Activated naive CD8-positive, alpha-beta T cell treated with anti-CD3 and anti-CD28 coated beads, Interleukin-2, amount 10 ng/mL, durations not matched to agents 7 days and 5 days (primary cell): ENCODE data around the gene CSNK1G3. TPM values are rescaled to one million over a fixed set of nuclear protein-coding genes. Genes with fewer than 3 reads are reported as not detected.

Experiments
- ATAC-seq: fragments of 150-1000 bp; cut with Tn5 transposase; one replicate; pipeline ENCODE4 v1.10.0; 2021; ENCODE audit warnings: low read depth, moderate library complexity
- POLR2A ChIA-PET: fragments of 350-600 bp; sonication (Branson Sonifier 250); formaldehyde crosslinking; loops from one replicate; lab custom pipeline; 2021; ENCODE audit warnings: antibody characterized with exemption; lab: Charles Lee
- DNase-seq: peaks from one replicate; pipeline ENCODE4 v3.0.0; 2021
- H3K27ac Mint-ChIP-seq: one replicate; pipeline ENCODE4 v1.8.0; 2022; ENCODE audit warnings: mild to moderate bottlenecking, mixed read lengths
- H3K27me3 Mint-ChIP-seq: one replicate; pipeline ENCODE4 v1.8.0; 2022; ENCODE audit warnings: mild to moderate bottlenecking, moderate library complexity, mixed read lengths
- H3K36me3 Mint-ChIP-seq: one replicate; pipeline ENCODE4 v1.8.0; 2021; ENCODE audit warnings: mild to moderate bottlenecking, mixed read lengths
- H3K4me1 Mint-ChIP-seq: one replicate; pipeline ENCODE4 v1.8.0; 2021; ENCODE audit warnings: mixed read lengths
- H3K4me3 Mint-ChIP-seq: one replicate; pipeline ENCODE4 v1.8.0; 2022; ENCODE audit warnings: mild to moderate bottlenecking, moderate library complexity, mixed read lengths
- H3K9me3 Mint-ChIP-seq: one replicate; pipeline ENCODE4 v1.8.0; 2021; ENCODE audit warnings: mixed read lengths
- total RNA-seq, 2 experiments: library from RNA; stranded (reverse); gene quantifications; one replicate each; pipeline ENCODE4 v1.2.3, GENCODE V29; 2021

The CSNK1G3 gene
- total RNA-seq, 2 experiments from 2014 or later, result 53.4 to 60.3 TPM

GRCh38 chr5:123496892-123497291, 15.1 kb upstream of the CSNK1G3 start:
- H3K27me3 Mint-ChIP-seq, result peaks cover 8% of the 10 kb centered on the region
- no peak overlapping the region for H3K27ac Mint-ChIP-seq
- H3K36me3 Mint-ChIP-seq, result no peaks in the 10 kb centered on the region
- no peak for ATAC-seq
- H3K4me3 Mint-ChIP-seq, result no peak overlapping the region
- DNase-seq, result no peak
- no peaks in the 10 kb centered on the region for H3K9me3 Mint-ChIP-seq
- H3K4me1 Mint-ChIP-seq, result no peaks in the 10 kb centered on the region
- POLR2A ChIA-PET, result no interaction called here

GRCh38 chr5:123500471-123500870, 11.5 kb upstream of the CSNK1G3 start:
- ATAC-seq (no peak), DNase-seq (no peak)
- H3K27ac Mint-ChIP-seq, result no peak overlapping the region
- H3K27me3 Mint-ChIP-seq, result peaks cover 10% of the 10 kb centered on the region
- H3K36me3 Mint-ChIP-seq, result no peaks in the 10 kb centered on the region
- POLR2A ChIA-PET, result no interaction called here
- H3K4me3 Mint-ChIP-seq, result no peak overlapping the region
- no peaks in the 10 kb centered on the region for H3K9me3 Mint-ChIP-seq
- peaks cover 2% of the 10 kb centered on the region for H3K4me1 Mint-ChIP-seq

- Mint-ChIP-seq H3K27me3 (peaks cover 10% of the 10 kb centered on the region), H3K9me3 (no peaks in the 10 kb centered on the region), H3K36me3 (no peaks in the 10 kb centered on the region), H3K4me3 (no peak overlapping the region), H3K4me1 (peaks cover 2% of the 10 kb centered on the region), H3K27ac (no peak overlapping the region)
- no peak for ATAC-seq
- DNase-seq, result no peak
- POLR2A ChIA-PET, result no interaction called here
Measured at GRCh38 chr5:123502120-123502519, 9.9 kb upstream of the CSNK1G3 start.

- no peak for ATAC-seq
- Mint-ChIP-seq H3K4me1 (peaks cover 2% of the 10 kb centered on the region), H3K9me3 (no peaks in the 10 kb centered on the region), H3K27me3 (peaks cover 9% of the 10 kb centered on the region), H3K4me3 (no peak overlapping the region), H3K36me3 (no peaks in the 10 kb centered on the region), H3K27ac (no peak overlapping the region)
- DNase-seq, result no peak
- POLR2A ChIA-PET, result no interaction called here
Measured at GRCh38 chr5:123503299-123503698, 8.7 kb upstream of the CSNK1G3 start.

- Mint-ChIP-seq H3K9me3 (no peaks in the 10 kb centered on the region), H3K4me3 (no peak overlapping the region), H3K4me1 (peaks cover 2% of the 10 kb centered on the region), H3K27me3 (peaks cover 8% of the 10 kb centered on the region), H3K27ac (no peak overlapping the region), H3K36me3 (no peaks in the 10 kb centered on the region)
- POLR2A ChIA-PET, result no interaction called here
- ATAC-seq (no peak), DNase-seq (no peak)
Measured at GRCh38 chr5:123505633-123506032, 6.3 kb upstream of the CSNK1G3 start.

- H3K4me1 Mint-ChIP-seq, result peaks cover 11% of the 10 kb centered on the region
- no peak for ATAC-seq
- POLR2A ChIA-PET, result no interaction called here
- peaks cover 3% of the 10 kb centered on the region for H3K36me3 Mint-ChIP-seq
- peaks cover 7% of the 10 kb centered on the region for H3K27me3 Mint-ChIP-seq
- H3K4me3 Mint-ChIP-seq, result no peak overlapping the region
- no peaks in the 10 kb centered on the region for H3K9me3 Mint-ChIP-seq
- H3K27ac Mint-ChIP-seq, result no peak overlapping the region
- no peak for DNase-seq
Measured at GRCh38 chr5:123508441-123508840, 3.5 kb upstream of the CSNK1G3 start.

GRCh38 chr5:123511290-123511647, 708 bp upstream of the CSNK1G3 start:
- H3K9me3 Mint-ChIP-seq, result no peaks in the 10 kb centered on the region
- H3K36me3 Mint-ChIP-seq, result peaks cover 7% of the 10 kb centered on the region
- H3K4me3 Mint-ChIP-seq, result peak overlapping the region; percentile 92
- H3K27me3 Mint-ChIP-seq, result peaks cover 5% of the 10 kb centered on the region
- H3K4me1 Mint-ChIP-seq, result peaks cover 32% of the 10 kb centered on the region
- peak overlapping the region; percentile 91 for H3K27ac Mint-ChIP-seq
- no peak for ATAC-seq
- POLR2A ChIA-PET, result interaction anchor here (1.0 to 6.9 kb wide), 5 partner anchors 16 to 88 kb away, joined by 3 to 67 read pairs (median 3); partner anchors contain the start of gene CEP120
- no peak for DNase-seq

- H3K27ac Mint-ChIP-seq, result peak overlapping the region; percentile 81
- DNase-seq, result peak; percentile 60
- H3K27me3 Mint-ChIP-seq, result peaks cover 3% of the 10 kb centered on the region
- no peaks in the 10 kb centered on the region for H3K9me3 Mint-ChIP-seq
- POLR2A ChIA-PET, result interaction anchor here (0.6 to 6.9 kb wide), 6 partner anchors 15 to 90 kb away, joined by 3 to 67 read pairs (median 4); partner anchors contain the start of gene CEP120
- H3K36me3 Mint-ChIP-seq, result peaks cover 7% of the 10 kb centered on the region
- peak overlapping the region; percentile 92 for H3K4me3 Mint-ChIP-seq
- ATAC-seq, result peak; percentile 1
- H3K4me1 Mint-ChIP-seq, result peaks cover 43% of the 10 kb centered on the region
Measured at GRCh38 chr5:123512611-123513461, 859 bp downstream of the CSNK1G3 start.

- Mint-ChIP-seq H3K9me3 (no peaks in the 10 kb centered on the region), H3K27ac (peak overlapping the region; percentile 7), H3K36me3 (peaks cover 10% of the 10 kb centered on the region), H3K4me1 (peaks cover 53% of the 10 kb centered on the region), H3K4me3 (peak overlapping the region; percentile 36), H3K27me3 (no peaks in the 10 kb centered on the region)
- POLR2A ChIA-PET, result interaction anchor here (6.9 kb wide), 1 partner anchor 92 kb away, joined by 67 read pairs; the partner anchor contains the start of gene CEP120
- DNase-seq (no peak), ATAC-seq (no peak)
Measured at GRCh38 chr5:123514615-123515355, 2.8 kb downstream of the CSNK1G3 start.

GRCh38 chr5:123515904-123516303, 3.9 kb downstream of the CSNK1G3 start:
- peak overlapping the region; percentile 44 for H3K27ac Mint-ChIP-seq
- DNase-seq, result no peak
- peak; percentile 26 for ATAC-seq
- POLR2A ChIA-PET, result interaction anchor here (6.9 kb wide), 1 partner anchor 93 kb away, joined by 67 read pairs; the partner anchor contains the start of gene CEP120
- H3K4me3 Mint-ChIP-seq, result peak overlapping the region; percentile 21
- H3K9me3 Mint-ChIP-seq, result no peaks in the 10 kb centered on the region
- H3K4me1 Mint-ChIP-seq, result peaks cover 53% of the 10 kb centered on the region
- H3K27me3 Mint-ChIP-seq, result no peaks in the 10 kb centered on the region
- peaks cover 10% of the 10 kb centered on the region for H3K36me3 Mint-ChIP-seq

- Mint-ChIP-seq H3K4me1 (peaks cover 48% of the 10 kb centered on the region), H3K4me3 (no peak overlapping the region), H3K36me3 (peaks cover 10% of the 10 kb centered on the region), H3K27me3 (no peaks in the 10 kb centered on the region), H3K9me3 (no peaks in the 10 kb centered on the region), H3K27ac (no peak overlapping the region)
- DNase-seq (no peak), ATAC-seq (no peak)
- POLR2A ChIA-PET, result interaction anchor here (1.8 kb wide), 1 partner anchor 94 kb away, joined by 7 read pairs; the partner anchor contains the start of gene CEP120
Measured at GRCh38 chr5:123517476-123517875, 5.5 kb downstream of the CSNK1G3 start.

- Mint-ChIP-seq H3K27ac (no peak overlapping the region), H3K4me3 (peak overlapping the region; percentile 14), H3K36me3 (peaks cover 8% of the 10 kb centered on the region)
Measured at GRCh38 chr5:123518111-123518510, 6.1 kb downstream of the CSNK1G3 start.

GRCh38 chr5:123520677-123521247, 8.8 kb downstream of the CSNK1G3 start:
- no peak for ATAC-seq
- H3K36me3 Mint-ChIP-seq, result peaks cover 5% of the 10 kb centered on the region
- H3K27ac Mint-ChIP-seq, result no peak overlapping the region
- H3K4me1 Mint-ChIP-seq, result peaks cover 29% of the 10 kb centered on the region
- DNase-seq, result no peak
- H3K9me3 Mint-ChIP-seq, result no peaks in the 10 kb centered on the region
- no peaks in the 10 kb centered on the region for H3K27me3 Mint-ChIP-seq
- H3K4me3 Mint-ChIP-seq, result no peak overlapping the region
- POLR2A ChIA-PET, result no interaction called here

More at GRCh38 chr5:123518111-123518510, 6.1 kb downstream of the CSNK1G3 start:
- peaks cover 47% of the 10 kb centered on the region for H3K4me1 Mint-ChIP-seq
- no peaks in the 10 kb centered on the region for H3K9me3 Mint-ChIP-seq
- H3K27me3 Mint-ChIP-seq, result no peaks in the 10 kb centered on the region
- peak; percentile 24 for ATAC-seq
- POLR2A ChIA-PET, result interaction anchor here (1.8 kb wide), 1 partner anchor 95 kb away, joined by 7 read pairs; the partner anchor contains the start of gene CEP120
- DNase-seq, result no peak
